Ovary (tissue), 9 donors: ENCODE results near the gene DLL3. TPM values are rescaled to one million over a fixed set of nuclear protein-coding genes. Genes with fewer than 3 reads are reported as not detected.

Source experiments
- DNase-seq, 5 donors: peaks; one replicate each; pipeline ENCODE4 v3.0.0-alpha.2; 2019 to 2020
- H3K27ac ChIP-seq, 2 donors: fragments of 200-600 bp; one replicate each; pipeline versions ENCODE4 v1.5.1 to v1.8.0; 2019 to 2022
- H3K27me3 ChIP-seq: fragments of 200-600 bp; one replicate; pipeline ENCODE4 v1.8.0; 2022
- H3K36me3 ChIP-seq: fragments of 200-600 bp; sonication (generic); one replicate; pipeline ENCODE4 v1.5.1; 2019
- H3K4me1 ChIP-seq: one replicate; pipeline ENCODE4 v1.8.1; 2013; ENCODE audit warnings: mild to moderate bottlenecking, moderate library complexity; ENCODE audit not compliant: insufficient read depth
- H3K4me3 ChIP-seq: fragments of 200-600 bp; sonication (generic); one replicate; pipeline ENCODE4 v1.5.1; 2017
- H3K9me3 ChIP-seq, 2 donors: fragments of 200-600 bp in 1 of 2; sonication (generic) in 1 of 2; one replicate each; pipeline versions ENCODE4 v1.5.1 to v1.8.1; 2013 to 2019; ENCODE audit warnings: mild to moderate bottlenecking in 1 of 2, moderate library complexity in 1 of 2
- CTCF ChIP-seq, 3 donors: fragments of 450-650 bp in 2 of 3; fragments of 200-600 bp in 1 of 3; IDR thresholded peaks; one replicate each; pipeline versions ENCODE4 v1.5.1 to v1.8.0; 2016 to 2022; ENCODE audit warnings: antibody characterized with exemption in 3 of 3, mild to moderate bottlenecking in 1 of 3
- EP300 ChIP-seq: sonication (generic); formaldehyde crosslinking; IDR thresholded peaks from one replicate; pipeline ENCODE4 v1.6.1; 2017; ENCODE audit warnings: antibody characterized with exemption
- POLR2A ChIP-seq: fragments of 450-650 bp; IDR thresholded peaks from one replicate; pipeline ENCODE4 v1.6.1; 2017; ENCODE audit warnings: antibody characterized with exemption, mild to moderate bottlenecking, moderate library complexity
- WGBS, 3 donors: extraction: QIAGEN DNeasy Blood & Tissue Kit in 1 of 3; methylation state at CpG; one replicate each; pipeline versions ENCODE4 v1.1.5 to v1.1.7; 2013 to 2017; 5-methylcytosine and 5-hydroxymethylcytosine counted together
- intact Hi-C, 4 donors: fragments of 100-400 bp; cut with DNase I; formaldehyde crosslinking; loops; one replicate each; pipeline versions ENCODE4 v1.11.0 to v1.15.1; 2022 to 2023
- polyA plus RNA-seq, 2 donors: library from polyadenylated mRNA; stranded (reverse); fragments of 200-250 nt in 1 of 2; fragments of 350-450 nt in 1 of 2; fragmentation: Illumina TruSeq in 1 of 2; extraction: RNeasy Lipid Tissue Mini Kit (QIAGEN cat#74804) in 1 of 2; gene quantifications; one replicate each; pipeline ENCODE4 v1.2.3, GENCODE V29; 2013 to 2014
- total RNA-seq, 7 donors: library from RNA; depleted of rRNA in 2 of 7; stranded (reverse); fragments of >200 nt in 2 of 7; fragmentation: NEBNext Ultra II Directional in 3 of 7; extraction: Animal tissue kit (Norgen Biotek cat#: 25700) in 3 of 7; gene quantifications; one replicate each; pipeline versions ENCODE4 v1.1.0 to v1.2.4, GENCODE V29; 2016 to 2023
- donor health status: DM: no; HTN: no; CAD: no; lungs with moderate emphysema.
- donor health status: DM: no; HTN: no; CAD: no.
- donor health status: Bipolar disorder and iron deficiency.
- donor health status: DM: yes; HTN: yes; CAD: no.
- donor health status: DM: no; HTN: no; CAD: no.
- donor health status: DM: yes; HTN: yes; CAD: no.

Gene DLL3
- total and polyA plus RNA-seq, 9 donors, result 0.10 to 0.33 (median 0.22) TPM; not detected in 4

GRCh38 chr19:39500543-39500942, 1.8 kb downstream of the DLL3 start:
- DNase-seq, result no peak
- no peak for TF ChIP-seq CTCF (IDR thresholded peaks at IDR 0.05)
- TF ChIP-seq POLR2A, result no peak
- no peak for TF ChIP-seq EP300
- Histone ChIP-seq H3K36me3 (no peaks in the 10 kb centered on the region), H3K4me1 (no peaks in the 10 kb centered on the region), H3K27me3 (peaks cover 4% of the 10 kb centered on the region), H3K9me3 (no peaks in the 10 kb centered on the region), H3K4me3 (no peak overlapping the region), H3K27ac (no peak overlapping the region)
- intact Hi-C loops, result no loop called here
- 37 to 49% (median 42%) methylated on average over 4 of the region's 4 CpGs for whole genome bisulfite sequencing, 3 donors

- 70 to 74% (median 73%) methylated on average over 5 of the region's 5 CpGs for WGBS, 3 donors
- H3K27me3 ChIP-seq, result peaks cover 4% of the 10 kb centered on the region
- intact Hi-C loops, result no loop called here
- no peak overlapping the region for H3K4me3 ChIP-seq
- DNase-seq, result no peak
- H3K27ac ChIP-seq, result no peak overlapping the region
- no peaks in the 10 kb centered on the region for H3K36me3 ChIP-seq
- no peaks in the 10 kb centered on the region for H3K9me3 ChIP-seq
- TF ChIP-seq POLR2A (no peak), CTCF (IDR thresholded peaks at IDR 0.05) (no peak), EP300 (no peak)
- H3K4me1 ChIP-seq, result no peaks in the 10 kb centered on the region
Measured at GRCh38 chr19:39501340-39501739, 2.6 kb downstream of the DLL3 start.

- DNase-seq, result peak; percentile 18 to 67 (median 55)
- no peaks in the 10 kb centered on the region for H3K36me3 ChIP-seq
- no peak overlapping the region for H3K4me3 ChIP-seq
- WGBS, 3 donors, result 10 to 13% (median 12%) methylated on average over 68 to 69 of the region's 69 CpGs
- H3K9me3 ChIP-seq, result no peaks in the 10 kb centered on the region
- intact Hi-C loops, result loop anchor here in 1 of 4 donors (2.0 kb wide), 1 partner anchor 22 kb away; no protein-coding TSS in a partner anchor
- TF ChIP-seq EP300, result no peak
- TF ChIP-seq CTCF (IDR thresholded peaks at IDR 0.05), result peak; percentile 38 to 66 (median 63)
- H3K27ac ChIP-seq, result no peak overlapping the region
- H3K4me1 ChIP-seq, result peaks cover 9% of the 10 kb centered on the region
- H3K27me3 ChIP-seq, result peaks cover under 1% of the 10 kb centered on the region
Measured at GRCh38 chr19:39502640-39503417, 4.1 kb downstream of the DLL3 start.

GRCh38 chr19:39506598-39506943, 7.8 kb downstream of the DLL3 start:
- TF ChIP-seq CTCF (IDR thresholded peaks at IDR 0.05) (no peak), POLR2A (no peak), EP300 (no peak)
- no peak overlapping the region for H3K27ac ChIP-seq
- no peaks in the 10 kb centered on the region for H3K27me3 ChIP-seq
- DNase-seq, result no peak
- no peaks in the 10 kb centered on the region for H3K9me3 ChIP-seq
- no peak overlapping the region for H3K4me3 ChIP-seq
- H3K36me3 ChIP-seq, result no peaks in the 10 kb centered on the region
- intact Hi-C loops, result no loop called here
- 43 to 53% (median 50%) methylated on average over 7 of the region's 7 CpGs for WGBS, 3 donors
- peaks cover 9% of the 10 kb centered on the region for H3K4me1 ChIP-seq
